Central memory CD8-positive, alpha-beta T cell (primary cell): Measurements from ENCODE around the gene HSFX2.
"Not testable (repeated sequence)": the region's sequence is repeated elsewhere in the genome, so short reads cannot be mapped to it uniquely, and the experiment has no call there.

Experiments used
- ATAC-seq: fragments of 150-1000 bp; cut with Tn5 transposase; replicated peaks from 2 replicates; pipeline ENCODE4 v1.10.0; 2022; ENCODE audit warnings: mild to moderate bottlenecking, moderate FRiP score, moderate number of reproducible peaks; ENCODE audit not compliant: poor library complexity, severe bottlenecking; ENCODE audit errors: extremely low read depth
- DNase-seq, 2 donors: peaks; one replicate each; pipeline ENCODE4 v3.0.0; 2021; ENCODE audit warnings: low spot score in 2 of 2
- H3K27ac Mint-ChIP-seq: one replicate; pipeline ENCODE4 v1.8.0; 2022; ENCODE audit warnings: low read depth, mild to moderate bottlenecking, moderate library complexity, mixed read lengths
- H3K27me3 Mint-ChIP-seq: one replicate; pipeline ENCODE4 v1.8.0; 2022; ENCODE audit warnings: mixed read lengths
- H3K36me3 Mint-ChIP-seq: one replicate; pipeline ENCODE4 v1.8.0; 2022; ENCODE audit warnings: mild to moderate bottlenecking, moderate library complexity, mixed read lengths; ENCODE audit not compliant: insufficient read depth
- H3K4me1 Mint-ChIP-seq: one replicate; pipeline ENCODE4 v1.8.0; 2022; ENCODE audit warnings: mixed read lengths
- H3K4me3 Mint-ChIP-seq: one replicate; pipeline ENCODE4 v1.8.0; 2022; ENCODE audit warnings: mild to moderate bottlenecking, moderate library complexity, mixed read lengths
- H3K9me3 Mint-ChIP-seq: one replicate; pipeline ENCODE4 v1.8.0; 2022; ENCODE audit warnings: mixed read lengths

Gene HSFX2

DNA sequence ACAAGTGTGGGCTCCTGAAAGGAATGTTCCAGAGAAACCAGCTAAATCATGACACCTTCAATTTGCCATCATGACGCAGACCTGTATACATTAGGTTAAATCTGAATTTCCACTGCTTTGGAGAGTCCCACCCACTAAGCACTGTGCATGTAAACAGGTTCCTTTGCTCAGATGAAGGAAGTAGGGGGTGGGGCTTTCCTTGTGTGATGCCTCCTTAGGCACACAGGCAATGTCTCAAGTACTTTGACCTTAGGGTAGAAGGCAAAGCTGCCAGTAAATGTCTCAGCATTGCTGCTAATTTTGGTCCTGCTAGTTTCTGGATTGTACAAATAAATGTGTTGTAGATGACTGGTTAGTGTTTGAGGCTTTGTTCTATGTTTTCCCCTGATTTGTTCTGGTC, 48.2 kb downstream of the HSFX2 start:
- DNase-seq, H3K27ac Mint-ChIP-seq, H3K4me1 Mint-ChIP-seq, H3K27me3 Mint-ChIP-seq, H3K4me3 Mint-ChIP-seq, ATAC-seq, H3K9me3 Mint-ChIP-seq, H3K36me3 Mint-ChIP-seq: not testable (repeated sequence)

DNA sequence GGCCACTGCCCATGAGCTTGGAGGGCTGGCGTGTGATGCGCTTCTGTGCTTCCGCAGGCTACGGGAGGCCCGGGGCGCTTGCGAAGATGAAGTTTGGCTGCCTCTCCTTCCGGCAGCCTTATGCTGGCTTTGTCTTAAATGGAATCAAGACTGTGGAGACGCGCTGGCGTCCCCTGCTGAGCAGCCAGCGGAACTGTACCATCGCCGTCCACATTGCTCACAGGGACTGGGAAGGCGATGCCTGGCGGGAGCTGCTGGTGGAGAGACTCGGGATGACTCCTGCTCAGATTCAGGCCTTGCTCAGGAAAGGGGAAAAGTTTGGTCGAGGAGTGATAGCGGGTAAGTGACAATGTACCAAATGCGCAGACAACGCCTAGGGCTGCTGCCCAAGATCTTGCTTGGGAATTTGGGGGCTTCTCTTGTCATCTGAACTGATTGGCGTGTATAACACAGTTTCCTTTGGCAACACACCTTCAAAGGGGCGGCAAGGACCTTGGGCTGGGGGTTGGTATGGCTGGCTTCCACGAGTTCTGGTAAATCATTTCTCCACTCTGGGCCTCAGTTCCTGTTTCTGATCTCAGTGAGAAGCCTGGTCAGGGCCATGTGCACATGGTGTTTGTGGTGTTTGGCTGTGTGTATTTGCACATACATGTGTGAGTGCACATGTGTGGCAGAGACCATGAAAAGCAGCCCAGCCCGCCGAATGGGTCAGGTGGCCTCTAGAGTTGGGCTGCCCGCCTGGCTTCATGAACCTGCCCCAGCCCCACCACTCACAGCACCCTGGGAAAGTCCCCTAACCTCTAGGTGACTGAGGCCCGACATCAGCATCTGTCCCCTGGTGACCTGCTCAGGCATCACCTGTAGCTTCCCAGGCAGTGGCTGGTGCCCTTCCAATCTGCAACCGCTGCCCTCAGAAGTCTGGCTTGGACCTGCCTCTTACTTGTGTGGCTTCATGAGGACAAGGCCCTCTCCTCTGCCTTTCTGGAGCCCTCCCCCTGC, 49.3 kb downstream of the HSFX2 start:
- not testable (repeated sequence) for H3K27ac Mint-ChIP-seq, ATAC-seq, H3K9me3 Mint-ChIP-seq, DNase-seq, H3K4me3 Mint-ChIP-seq, H3K4me1 Mint-ChIP-seq, H3K36me3 Mint-ChIP-seq, H3K27me3 Mint-ChIP-seq
